Measurements from ENCODE around the gene LRRC7. TPM values are rescaled to one million over a fixed set of nuclear protein-coding genes. Genes with fewer than 3 reads are reported as not detected.

Gene LRRC7
- polyA plus RNA-seq, 1 donor from 2014 or later, result 141 TPM

- Histone ChIP-seq H4K20me1 (ENCODE audit: insufficient read depth) (no peaks in the 10 kb centered on the region), H3K4me2 (ENCODE audit: low read length) (no peak overlapping the region), H3K9me2 (ENCODE audit: insufficient read depth, low read length) (no peaks in the 10 kb centered on the region), H3K4me3 (ENCODE audit: low read length) (no peak overlapping the region), H3K36me3 (ENCODE audit: insufficient read depth, low read length) (no peaks in the 10 kb centered on the region), H3K9me3 (ENCODE audit: low read length) (no peaks in the 10 kb centered on the region), H3K27ac (ENCODE audit: low read length) (no peak overlapping the region), H3K9ac (ENCODE audit: low read length) (no peak overlapping the region), H2AFZ (ENCODE audit: low read depth, low read length) (no peak overlapping the region), H3K27me3 (ENCODE audit: insufficient read depth, low read depth, low read length) (no peaks in the 10 kb centered on the region), H3F3A (ENCODE audit: insufficient read depth, low read length, poor library complexity, severe bottlenecking) (no peaks in the 10 kb centered on the region), H3K79me2 (replicated peaks; ENCODE audit: insufficient read depth, low read length) (no peaks in the 10 kb centered on the region)
- TF ChIP-seq EZH2 (IDR thresholded peaks at IDR 0.05; ENCODE audit: borderline replicate concordance, insufficient read depth, low read length, poor library complexity, severe bottlenecking), result no peak
- no peak for TF ChIP-seq MXI1 (conservative IDR thresholded peaks at IDR 0.05; ENCODE audit: poor library complexity, severe bottlenecking)
- TF ChIP-seq EP300 (conservative IDR thresholded peaks at IDR 0.05; ENCODE audit: poor library complexity, severe bottlenecking), result no peak
- TF ChIP-seq SMC3 (conservative IDR thresholded peaks at IDR 0.05; ENCODE audit: poor library complexity), result no peak
- TF ChIP-seq REST (IDR thresholded peaks at IDR 0.05; ENCODE audit: borderline replicate concordance), result no peak
- TF ChIP-seq CTCF (IDR thresholded peaks at IDR 0.05; ENCODE audit: poor library complexity, severe bottlenecking), result no peak
- TF ChIP-seq POLR2AphosphoS5 (IDR thresholded peaks at IDR 0.05), result no peak
- no peak for TF ChIP-seq RAD21 (conservative IDR thresholded peaks at IDR 0.05)
- no peak for TF ChIP-seq TAF1 (IDR thresholded peaks at IDR 0.05; ENCODE audit: low read depth)
Observed at GRCh38 chr1:70072231-70072751, 504.6 kb downstream of the LRRC7 start.

- no peaks in the 10 kb centered on the region for H3K9me3 ChIP-seq (ENCODE audit: low read length)
- no peak overlapping the region for H2AFZ ChIP-seq (ENCODE audit: low read depth, low read length)
- H3K4me2 ChIP-seq (ENCODE audit: low read length), result no peak overlapping the region
- H3K27me3 ChIP-seq (ENCODE audit: insufficient read depth, low read depth, low read length), result no peaks in the 10 kb centered on the region
- no peak overlapping the region for H3K27ac ChIP-seq (ENCODE audit: low read length)
- no peaks in the 10 kb centered on the region for H3K79me2 ChIP-seq (replicated peaks; ENCODE audit: insufficient read depth, low read length)
- no peaks in the 10 kb centered on the region for H4K20me1 ChIP-seq (ENCODE audit: insufficient read depth)
- no peaks in the 10 kb centered on the region for H3K36me3 ChIP-seq (ENCODE audit: insufficient read depth, low read length)
- H3K9me2 ChIP-seq (ENCODE audit: insufficient read depth, low read length), result no peaks in the 10 kb centered on the region
- H3K9ac ChIP-seq (ENCODE audit: low read length), result no peak overlapping the region
- no peak for TF ChIP-seq CTCF (IDR thresholded peaks at IDR 0.05; ENCODE audit: poor library complexity, severe bottlenecking)
- no peak for TF ChIP-seq SMC3 (conservative IDR thresholded peaks at IDR 0.05; ENCODE audit: poor library complexity)
- H3K4me3 ChIP-seq (ENCODE audit: low read length), result no peak overlapping the region
- H3F3A ChIP-seq (ENCODE audit: insufficient read depth, low read length, poor library complexity, severe bottlenecking), result no peaks in the 10 kb centered on the region
Observed at GRCh38 chr1:70075761-70076160, 508.0 kb downstream of the LRRC7 start.

Measured in neural cell (in vitro differentiated cells).